SH-SY5Y (cell line): ENCODE results near the gene PCK1.

Experiments
- GATA2 ChIP-seq: IDR thresholded peaks from 2 replicates; pipeline ENCODE4 v1.6.1; 2011; ENCODE audit warnings: mild to moderate bottlenecking, low read depth, low read length
- GATA3 ChIP-seq: IDR thresholded peaks from 2 replicates; pipeline ENCODE4 v1.6.1; 2011; ENCODE audit warnings: low read depth, mild to moderate bottlenecking, low read length, moderate library complexity

GRCh38 chr20:57609842-57610167 is 48.9 kb downstream of the PCK1 start:
- TF ChIP-seq GATA2 (no peak), GATA3 (no peak)
